ENCODE measurements around the gene UFM1.

GRCh38 chr13:38348861-38349389 lies 726 bp upstream of the UFM1 start:
- no peak for TF ChIP-seq CTCF (IDR thresholded peaks at IDR 0.05)
- no peak for TF ChIP-seq POLR2A (IDR thresholded peaks at IDR 0.05)

Data from adrenal gland (tissue), 5 donors.